ENCODE measurements around the gene CDK9. TPM values are rescaled to one million over a fixed set of nuclear protein-coding genes. Genes with fewer than 3 reads are reported as not detected.

CDK9 gene
- total and polyA plus RNA-seq, 2 experiments from 2014 or later, result 58.5 to 84.3 TPM

- H3K4me3 ChIP-seq, result peak overlapping the region; percentile 82
- no peaks in the 10 kb centered on the region for H3K27me3 ChIP-seq (ENCODE audit: insufficient read depth)
- no peaks in the 10 kb centered on the region for H3K36me3 ChIP-seq (ENCODE audit: insufficient read depth)
- Mint-ChIP-seq H3K27ac (no peak overlapping the region), H3K4me1 (peaks cover 34% of the 10 kb centered on the region), H3K4me3 (peak overlapping the region; percentile 76), H3K36me3 (ENCODE audit: low read depth) (no peaks in the 10 kb centered on the region; the same call in 2 of the 3 replicates), H3K27me3 (ENCODE audit: insufficient read depth, low read depth, poor library complexity) (peaks cover 17% of the 10 kb centered on the region), H3K9me3 (no peaks in the 10 kb centered on the region)
- no peaks in the 10 kb centered on the region for H3K9me2 ChIP-seq (ENCODE audit: insufficient read depth)
- peaks cover 14% of the 10 kb centered on the region for H3K4me1 ChIP-seq (ENCODE audit: insufficient read depth)
- peak overlapping the region; percentile 80 for H3K4me2 ChIP-seq
- H3K27ac ChIP-seq (ENCODE audit: low read depth), result no peak overlapping the region
- no peaks in the 10 kb centered on the region for H3K79me2 ChIP-seq (replicated peaks; ENCODE audit: insufficient read depth)
- DNase-seq (ENCODE audit: low spot score) (no peak), ATAC-seq (no peak)
- TF ChIP-seq EZH2phosphoT487 (IDR thresholded peaks at IDR 0.05; ENCODE audit: unreplicated experiment) (no peak), ETS1 (IDR thresholded peaks at IDR 0.05) (no peak)
- no peaks in the 10 kb centered on the region for H4K20me1 ChIP-seq (replicated peaks; ENCODE audit: insufficient read depth)
- H2AFZ ChIP-seq, result peak overlapping the region; percentile 92
- H3F3A ChIP-seq (replicated peaks; ENCODE audit: low read depth), result peaks cover 7% of the 10 kb centered on the region; the same call in 1 of the 2 replicates
Measured at GRCh38 chr9:127771570-127772189, 14.2 kb upstream of the CDK9 start.

- H3K36me3 Mint-ChIP-seq (ENCODE audit: low read depth), result no peaks in the 10 kb centered on the region; the same call in 2 of the 3 replicates
- peaks cover 14% of the 10 kb centered on the region for H3K4me1 ChIP-seq (ENCODE audit: insufficient read depth)
- H3K4me3 Mint-ChIP-seq, result no peak overlapping the region
- no peak overlapping the region for H3K27ac ChIP-seq (ENCODE audit: low read depth)
- no peaks in the 10 kb centered on the region for H3K9me2 ChIP-seq (ENCODE audit: insufficient read depth)
- H3K36me3 ChIP-seq (ENCODE audit: insufficient read depth), result no peaks in the 10 kb centered on the region
- ATAC-seq, result no peak
- H3K79me2 ChIP-seq (replicated peaks; ENCODE audit: insufficient read depth), result no peaks in the 10 kb centered on the region
- peaks cover 13% of the 10 kb centered on the region for H3K27me3 Mint-ChIP-seq (ENCODE audit: insufficient read depth, low read depth, poor library complexity)
- no peak overlapping the region for H3K4me3 ChIP-seq
- peaks cover 7% of the 10 kb centered on the region; the same call in 1 of the 2 replicates for H3F3A ChIP-seq (replicated peaks; ENCODE audit: low read depth)
- peaks cover 1% of the 10 kb centered on the region; the same call in 1 of the 3 replicates for H3K9me3 Mint-ChIP-seq
- no peak for DNase-seq (ENCODE audit: low spot score)
- H4K20me1 ChIP-seq (replicated peaks; ENCODE audit: insufficient read depth), result no peaks in the 10 kb centered on the region
- no peak overlapping the region for H3K4me2 ChIP-seq
- H3K27ac Mint-ChIP-seq, result no peak overlapping the region
- no peaks in the 10 kb centered on the region for H3K27me3 ChIP-seq (ENCODE audit: insufficient read depth)
- H3K4me1 Mint-ChIP-seq, result peaks cover 32% of the 10 kb centered on the region
- H2AFZ ChIP-seq, result no peak overlapping the region
- TF ChIP-seq POLR2AphosphoS5 (IDR thresholded peaks at IDR 0.05; ENCODE audit: low read depth), result no peak
- TF ChIP-seq, protein P1, sequence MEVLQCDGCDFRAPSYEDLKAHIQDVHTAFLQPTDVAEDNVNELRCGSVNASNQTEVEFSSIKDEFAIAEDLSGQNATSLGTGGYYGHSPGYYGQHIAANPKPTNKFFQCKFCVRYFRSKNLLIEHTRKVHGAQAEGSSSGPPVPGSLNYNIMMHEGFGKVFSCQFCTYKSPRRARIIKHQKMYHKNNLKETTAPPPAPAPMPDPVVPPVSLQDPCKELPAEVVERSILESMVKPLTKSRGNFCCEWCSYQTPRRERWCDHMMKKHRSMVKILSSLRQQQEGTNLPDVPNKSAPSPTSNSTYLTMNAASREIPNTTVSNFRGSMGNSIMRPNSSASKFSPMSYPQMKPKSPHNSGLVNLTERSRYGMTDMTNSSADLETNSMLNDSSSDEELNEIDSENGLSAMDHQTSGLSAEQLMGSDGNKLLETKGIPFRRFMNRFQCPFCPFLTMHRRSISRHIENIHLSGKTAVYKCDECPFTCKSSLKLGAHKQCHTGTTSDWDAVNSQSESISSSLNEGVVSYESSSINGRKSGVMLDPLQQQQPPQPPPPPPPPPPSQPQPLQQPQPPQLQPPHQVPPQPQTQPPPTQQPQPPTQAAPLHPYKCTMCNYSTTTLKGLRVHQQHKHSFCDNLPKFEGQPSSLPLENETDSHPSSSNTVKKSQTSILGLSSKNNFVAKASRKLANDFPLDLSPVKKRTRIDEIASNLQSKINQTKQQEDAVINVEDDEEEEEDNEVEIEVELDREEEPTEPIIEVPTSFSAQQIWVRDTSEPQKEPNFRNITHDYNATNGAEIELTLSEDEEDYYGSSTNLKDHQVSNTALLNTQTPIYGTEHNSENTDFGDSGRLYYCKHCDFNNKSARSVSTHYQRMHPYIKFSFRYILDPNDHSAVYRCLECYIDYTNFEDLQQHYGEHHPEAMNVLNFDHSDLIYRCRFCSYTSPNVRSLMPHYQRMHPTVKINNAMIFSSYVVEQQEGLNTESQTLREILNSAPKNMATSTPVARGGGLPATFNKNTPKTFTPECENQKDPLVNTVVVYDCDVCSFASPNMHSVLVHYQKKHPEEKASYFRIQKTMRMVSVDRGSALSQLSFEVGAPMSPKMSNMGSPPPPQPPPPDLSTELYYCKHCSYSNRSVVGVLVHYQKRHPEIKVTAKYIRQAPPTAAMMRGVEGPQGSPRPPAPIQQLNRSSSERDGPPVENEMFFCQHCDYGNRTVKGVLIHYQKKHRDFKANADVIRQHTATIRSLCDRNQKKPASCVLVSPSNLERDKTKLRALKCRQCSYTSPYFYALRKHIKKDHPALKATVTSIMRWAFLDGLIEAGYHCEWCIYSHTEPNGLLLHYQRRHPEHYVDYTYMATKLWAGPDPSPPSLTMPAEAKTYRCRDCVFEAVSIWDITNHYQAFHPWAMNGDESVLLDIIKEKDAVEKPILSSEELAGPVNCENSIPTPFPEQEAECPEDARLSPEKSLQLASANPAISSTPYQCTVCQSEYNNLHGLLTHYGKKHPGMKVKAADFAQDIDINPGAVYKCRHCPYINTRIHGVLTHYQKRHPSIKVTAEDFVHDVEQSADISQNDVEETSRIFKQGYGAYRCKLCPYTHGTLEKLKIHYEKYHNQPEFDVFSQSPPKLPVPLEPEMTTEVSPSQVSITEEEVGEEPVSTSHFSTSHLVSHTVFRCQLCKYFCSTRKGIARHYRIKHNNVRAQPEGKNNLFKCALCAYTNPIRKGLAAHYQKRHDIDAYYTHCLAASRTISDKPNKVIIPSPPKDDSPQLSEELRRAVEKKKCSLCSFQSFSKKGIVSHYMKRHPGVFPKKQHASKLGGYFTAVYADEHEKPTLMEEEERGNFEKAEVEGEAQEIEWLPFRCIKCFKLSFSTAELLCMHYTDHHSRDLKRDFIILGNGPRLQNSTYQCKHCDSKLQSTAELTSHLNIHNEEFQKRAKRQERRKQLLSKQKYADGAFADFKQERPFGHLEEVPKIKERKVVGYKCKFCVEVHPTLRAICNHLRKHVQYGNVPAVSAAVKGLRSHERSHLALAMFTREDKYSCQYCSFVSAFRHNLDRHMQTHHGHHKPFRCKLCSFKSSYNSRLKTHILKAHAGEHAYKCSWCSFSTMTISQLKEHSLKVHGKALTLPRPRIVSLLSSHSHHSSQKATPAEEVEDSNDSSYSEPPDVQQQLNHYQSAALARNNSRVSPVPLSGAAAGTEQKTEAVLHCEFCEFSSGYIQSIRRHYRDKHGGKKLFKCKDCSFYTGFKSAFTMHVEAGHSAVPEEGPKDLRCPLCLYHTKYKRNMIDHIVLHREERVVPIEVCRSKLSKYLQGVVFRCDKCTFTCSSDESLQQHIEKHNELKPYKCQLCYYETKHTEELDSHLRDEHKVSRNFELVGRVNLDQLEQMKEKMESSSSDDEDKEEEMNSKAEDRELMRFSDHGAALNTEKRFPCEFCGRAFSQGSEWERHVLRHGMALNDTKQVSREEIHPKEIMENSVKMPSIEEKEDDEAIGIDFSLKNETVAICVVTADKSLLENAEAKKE (CRISPR knock-in tag; IDR thresholded peaks at IDR 0.05), result no peak
- no peak for TF ChIP-seq EZH2phosphoT487 (IDR thresholded peaks at IDR 0.05; ENCODE audit: unreplicated experiment)
- no peak for TF ChIP-seq REST (IDR thresholded peaks at IDR 0.05; ENCODE audit: unreplicated experiment)
- no peak for TF ChIP-seq JUNB (IDR thresholded peaks at IDR 0.05; ENCODE audit: unreplicated experiment)
- TF ChIP-seq ETS1 (IDR thresholded peaks at IDR 0.05), result no peak
- TF ChIP-seq ZNF331 (CRISPR knock-in tag; IDR thresholded peaks at IDR 0.05; ENCODE audit: low read depth), result no peak
Measured at GRCh38 chr9:127772603-127773002, 13.2 kb upstream of the CDK9 start.
